HFF-Myc (cell line): ENCODE data around the gene CRIP3.

Experiments
- DNase-seq: peaks from one replicate; pipeline ENCODE4 v3.0.0-alpha.2; 2011; ENCODE audit warnings: low read depth; ENCODE audit errors: extremely low read depth
- H3K4me3 ChIP-seq: replicated peaks from 2 replicates; pipeline ENCODE4 v1.5.1; 2011; ENCODE audit warnings: low read depth, mild to moderate bottlenecking, control low read depth, low read length
- CTCF ChIP-seq: IDR thresholded peaks from 2 replicates; pipeline ENCODE4 v1.5.1; 2012; ENCODE audit warnings: mild to moderate bottlenecking, low read depth, low read length, control low read depth; ENCODE audit errors: missing control alignments

CRIP3 gene

GRCh38 chr6:43277643-43278523, 30.7 kb downstream of the CRIP3 start:
- H3K4me3 ChIP-seq: no peak overlapping the region
- TF ChIP-seq CTCF: no peak
- DNase-seq: no peak

- TF ChIP-seq CTCF: no peak
- DNase-seq: no peak
- H3K4me3 ChIP-seq: no peak overlapping the region
These were observed 31.4 kb downstream of the CRIP3 start for GRCh38 chr6:43277306-43277642.

- no peak overlapping the region for H3K4me3 ChIP-seq
- no peak for DNase-seq
- TF ChIP-seq CTCF: no peak
These were observed 31.9 kb downstream of the CRIP3 start for GRCh38 chr6:43276577-43277305.

GRCh38 chr6:43275801-43276576, 32.6 kb downstream of the CRIP3 start:
- no peak overlapping the region for H3K4me3 ChIP-seq
- TF ChIP-seq CTCF: no peak
- no peak for DNase-seq

GRCh38 chr6:43274916-43275597, 33.6 kb downstream of the CRIP3 start:
- no peak overlapping the region for H3K4me3 ChIP-seq
- no peak for DNase-seq
- TF ChIP-seq CTCF: no peak
